ENCODE data around the gene TNF.

- TF ChIP-seq POLR2A (IDR thresholded peaks at IDR 0.05) (no peak), CTCF (IDR thresholded peaks at IDR 0.05) (no peak)
These were observed 48.7 kb downstream of the TNF start for GRCh38 chr6:31624070-31624469.
